GM23248 (cell line): ENCODE data around the gene LIFR. TPM values are rescaled to one million over a fixed set of nuclear protein-coding genes. Genes with fewer than 3 reads are reported as not detected.

ENCODE experiments used
- DNase-seq: peaks from one replicate; pipeline ENCODE4 v3.0.0-alpha.2; 2015
- H2AFZ ChIP-seq: fragments of 200-600 bp; sonication (generic); 2 replicates; pipeline ENCODE4 v1.6.1; 2016; ENCODE audit warnings: antibody characterized with exemption
- H3F3A ChIP-seq: fragments of 200-600 bp; sonication (generic); 2 replicates; pipeline ENCODE4 v1.6.1; 2016; ENCODE audit warnings: mild to moderate bottlenecking, antibody characterized with exemption, mixed run types; ENCODE audit not compliant: insufficient read depth
- H3K27ac ChIP-seq: fragments of 200-600 bp; sonication (generic); 2 replicates; pipeline ENCODE4 v1.5.1; 2016; ENCODE audit warnings: mild to moderate bottlenecking
- H3K27me3 ChIP-seq: fragments of 200-600 bp; sonication (generic); replicated peaks from 2 replicates; pipeline ENCODE4 v1.6.1; 2016; ENCODE audit warnings: mild to moderate bottlenecking; ENCODE audit not compliant: insufficient read depth
- H3K36me3 ChIP-seq: fragments of 200-600 bp; sonication (generic); 2 replicates; pipeline ENCODE4 v1.6.1; 2016; ENCODE audit warnings: low read depth, mild to moderate bottlenecking
- H3K4me1 ChIP-seq: fragments of 200-600 bp; sonication (generic); 2 replicates; pipeline ENCODE4 v1.6.1; 2016; ENCODE audit warnings: mild to moderate bottlenecking; ENCODE audit not compliant: insufficient read depth
- H3K4me2 ChIP-seq: fragments of 200-600 bp; sonication (generic); one replicate; pipeline ENCODE4 v1.6.1; 2016; ENCODE audit warnings: mild to moderate bottlenecking; ENCODE audit not compliant: unreplicated experiment
- H3K4me3 ChIP-seq: fragments of 200-600 bp; sonication (generic); 2 replicates; pipeline ENCODE4 v1.5.1; 2016; ENCODE audit warnings: mild to moderate bottlenecking
- H3K79me2 ChIP-seq: fragments of 200-600 bp; sonication (generic); 2 replicates; pipeline ENCODE4 v1.6.1; 2016; ENCODE audit warnings: mild to moderate bottlenecking; ENCODE audit not compliant: insufficient read depth
- H3K9ac ChIP-seq: fragments of 200-600 bp; sonication (generic); 2 replicates; pipeline ENCODE4 v1.6.1; 2016; ENCODE audit warnings: mild to moderate bottlenecking
- H3K9me2 ChIP-seq: fragments of 200-600 bp; sonication (generic); 2 replicates; pipeline ENCODE4 v1.6.1; 2016; ENCODE audit warnings: mixed run types, mild to moderate bottlenecking, moderate library complexity; ENCODE audit not compliant: insufficient read depth
- H3K9me3 ChIP-seq: fragments of 200-600 bp; sonication (generic); one replicate; pipeline ENCODE4 v1.6.1; 2017; ENCODE audit warnings: low read depth
- H4K20me1 ChIP-seq: fragments of 200-600 bp; sonication (generic); 2 replicates; pipeline ENCODE4 v1.6.0; 2016; ENCODE audit not compliant: insufficient read depth
- EZH2 ChIP-seq: fragments of 200-600 bp; sonication (generic); IDR thresholded peaks from 2 replicates; pipeline ENCODE4 v1.6.1; 2018; ENCODE audit warnings: antibody characterized with exemption, mild to moderate bottlenecking; ENCODE audit not compliant: insufficient read depth, poor library complexity, severe bottlenecking
- EZH2phosphoT487 ChIP-seq: fragments of 200-600 bp; sonication (generic); IDR thresholded peaks from 2 replicates; pipeline ENCODE4 v1.6.1; 2018; ENCODE audit warnings: antibody characterized with exemption, moderate library complexity, mild to moderate bottlenecking, low read depth; ENCODE audit not compliant: insufficient read depth
- WGBS, 2 experiments: methylation state at CpG; one replicate each; pipeline ENCODE4 v1.1.6; 2015 to 2017; ENCODE audit warnings: low lambda C conversion rate in 2 of 2, low coverage in 1 of 2; ENCODE audit errors: missing lambda C conversion rate in 2 of 2; 5-methylcytosine and 5-hydroxymethylcytosine counted together
- in situ Hi-C: fragments of 300-500 bp; cut with MboI; formaldehyde crosslinking; loops from 2 replicates; pipeline ENCODE4 v1.15.0; 2020
- polyA plus RNA-seq: library from polyadenylated mRNA; unstranded; fragments of >200 nt; fragmentation: Nextera tagmentation; extraction: Ambion mirVana; gene quantifications from 2 replicates; pipeline ENCODE4 v1.2.1, GENCODE V29; 2016
- total RNA-seq: library from RNA; depleted of rRNA; stranded (reverse); fragments of >200 nt; shearing (Covaris generic); gene quantifications from 2 replicates; pipeline ENCODE4 v1.2.3, GENCODE V29; 2014

Gene LIFR
- total and polyA plus RNA-seq, 2 experiments from 2014 or later, result 6.9 to 8.1 TPM

DNA sequence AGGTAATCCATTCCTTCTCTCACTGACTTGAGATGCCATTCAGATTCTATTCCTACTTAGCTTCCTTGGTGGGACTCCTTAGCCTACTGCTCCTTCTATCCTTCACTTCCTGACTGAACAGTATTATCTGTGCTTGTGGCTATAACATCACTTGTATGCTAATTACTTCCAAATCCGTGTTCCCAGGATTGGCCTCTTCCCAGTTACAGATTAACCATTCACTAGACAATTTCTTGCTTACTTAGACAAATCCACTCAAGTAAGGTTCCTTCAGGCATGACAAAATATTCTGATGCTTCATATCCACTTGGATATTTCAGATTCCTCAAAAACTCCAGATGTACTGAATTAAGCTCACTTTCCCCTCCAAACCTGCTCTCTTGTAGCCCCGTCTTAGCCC lies 18.3 kb downstream of the LIFR start:
- H3F3A ChIP-seq, result no peaks in the 10 kb centered on the region
- no peaks in the 10 kb centered on the region for H3K36me3 ChIP-seq
- H3K4me2 ChIP-seq, result no peak overlapping the region
- H3K4me1 ChIP-seq, result no peaks in the 10 kb centered on the region
- no peaks in the 10 kb centered on the region for H3K9me3 ChIP-seq
- WGBS, 2 experiments, result 68 to 77% methylated on average over 2 of the region's 2 CpGs
- H3K4me3 ChIP-seq, result no peak overlapping the region
- no peaks in the 10 kb centered on the region for H3K27me3 ChIP-seq
- no peak overlapping the region for H2AFZ ChIP-seq
- peaks cover 14% of the 10 kb centered on the region; the same call in 1 of the 2 replicates for H3K79me2 ChIP-seq
- H3K9me2 ChIP-seq, result no peaks in the 10 kb centered on the region
- H3K9ac ChIP-seq, result no peak overlapping the region
- TF ChIP-seq EZH2, result no peak
- no peak overlapping the region for H3K27ac ChIP-seq
- in situ Hi-C loops, result no loop called here
- no peak for DNase-seq
- no peaks in the 10 kb centered on the region for H4K20me1 ChIP-seq

DNA sequence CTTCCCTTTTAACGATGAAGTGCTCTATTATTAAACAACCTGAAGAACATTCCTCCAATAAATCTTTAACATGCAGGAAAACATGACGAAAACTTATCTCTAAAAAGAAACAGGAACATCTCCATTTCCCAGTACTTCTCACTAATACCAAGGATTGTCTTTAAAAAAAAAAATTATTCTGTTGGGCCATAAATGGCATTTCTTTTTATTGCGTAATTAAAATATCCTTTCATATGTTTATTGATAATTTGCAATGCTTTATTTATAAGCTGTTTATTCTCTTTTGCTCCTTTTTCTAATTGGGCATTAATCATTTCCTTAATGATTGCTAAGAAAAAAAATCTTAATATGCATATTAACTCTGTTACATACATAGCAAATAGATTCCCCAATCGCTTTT lies 18.9 kb downstream of the LIFR start:
- peaks cover 13% of the 10 kb centered on the region; the same call in 1 of the 2 replicates for H3K79me2 ChIP-seq
- 72 to 74% methylated on average over 4 of the region's 4 CpGs for WGBS, 2 experiments

DNA sequence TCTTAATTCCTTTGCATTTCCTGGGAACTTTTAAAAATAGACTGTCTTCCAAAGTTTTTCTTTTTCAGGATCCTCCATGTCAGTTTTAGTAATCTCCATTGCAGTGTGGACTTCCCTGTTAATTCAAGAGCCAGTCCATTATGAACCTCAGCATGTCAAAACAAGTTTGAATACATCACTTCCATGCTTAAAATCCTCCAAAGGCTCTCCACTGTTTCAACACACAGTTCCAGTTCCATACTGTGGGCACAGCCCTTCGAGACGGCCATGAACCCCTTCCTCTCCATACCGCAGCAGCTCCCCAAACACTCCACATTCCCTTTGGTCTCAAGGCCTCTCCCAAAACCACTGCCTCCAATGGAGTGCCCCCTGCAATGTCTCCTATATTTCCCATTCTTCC lies 19.5 kb downstream of the LIFR start:
- no peaks in the 10 kb centered on the region for H4K20me1 ChIP-seq
- H3K79me2 ChIP-seq, result peaks cover 13% of the 10 kb centered on the region; the same call in 1 of the 2 replicates
- TF ChIP-seq EZH2phosphoT487, result no peak
- TF ChIP-seq EZH2, result no peak
- H3K4me2 ChIP-seq, result no peak overlapping the region
- no peak overlapping the region for H3K4me3 ChIP-seq
- H2AFZ ChIP-seq, result no peak overlapping the region
- DNase-seq, result no peak
- H3K27ac ChIP-seq, result no peak overlapping the region
- 97 to 98% methylated on average over 3 of the region's 3 CpGs for WGBS, 2 experiments
- in situ Hi-C loops, result no loop called here
- no peaks in the 10 kb centered on the region for H3K27me3 ChIP-seq
- no peak overlapping the region for H3K9ac ChIP-seq
- no peaks in the 10 kb centered on the region for H3K36me3 ChIP-seq
- no peaks in the 10 kb centered on the region for H3K4me1 ChIP-seq
- H3K9me2 ChIP-seq, result no peaks in the 10 kb centered on the region
- no peaks in the 10 kb centered on the region for H3F3A ChIP-seq
- H3K9me3 ChIP-seq, result no peaks in the 10 kb centered on the region

More for the DNA sequence above, 18.9 kb downstream of the LIFR start:
- no peaks in the 10 kb centered on the region for H3K9me3 ChIP-seq
- H4K20me1 ChIP-seq, result no peaks in the 10 kb centered on the region
- TF ChIP-seq EZH2 (no peak), EZH2phosphoT487 (no peak)
- no peaks in the 10 kb centered on the region for H3K4me1 ChIP-seq
- in situ Hi-C loops, result no loop called here
- H3K4me2 ChIP-seq, result no peak overlapping the region
- H3K9ac ChIP-seq, result no peak overlapping the region
- H3K36me3 ChIP-seq, result no peaks in the 10 kb centered on the region
- no peaks in the 10 kb centered on the region for H3K9me2 ChIP-seq
- H3K27me3 ChIP-seq, result no peaks in the 10 kb centered on the region
- DNase-seq, result no peak
- no peak overlapping the region for H2AFZ ChIP-seq
- no peaks in the 10 kb centered on the region for H3F3A ChIP-seq
- no peak overlapping the region for H3K27ac ChIP-seq
- H3K4me3 ChIP-seq, result no peak overlapping the region

DNA sequence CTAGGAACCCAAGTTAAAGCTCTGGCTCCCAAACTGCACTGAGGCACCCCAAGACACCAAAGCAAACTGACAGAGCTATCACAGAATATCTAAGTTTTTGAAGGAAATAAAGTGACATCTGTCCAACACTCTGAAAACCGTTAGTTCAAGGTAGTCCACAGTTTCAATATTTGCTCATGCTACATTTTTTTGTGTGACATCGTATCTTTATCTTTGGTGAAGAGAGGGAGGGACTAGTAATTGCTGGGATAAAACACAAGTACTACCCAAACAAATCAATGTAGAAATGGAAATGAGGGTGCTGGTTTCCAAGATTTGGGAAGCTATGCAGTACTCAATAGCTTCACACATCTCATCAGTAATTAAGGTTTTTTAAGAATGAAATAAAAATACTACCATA lies 20.6 kb downstream of the LIFR start:
- Histone ChIP-seq H3K9me2 (no peaks in the 10 kb centered on the region), H3F3A (no peaks in the 10 kb centered on the region), H4K20me1 (no peaks in the 10 kb centered on the region), H3K4me2 (no peak overlapping the region), H3K27me3 (no peaks in the 10 kb centered on the region), H3K9me3 (no peaks in the 10 kb centered on the region), H3K9ac (no peak overlapping the region), H3K4me3 (no peak overlapping the region), H3K4me1 (no peaks in the 10 kb centered on the region), H3K27ac (no peak overlapping the region), H3K79me2 (peaks cover 17% of the 10 kb centered on the region; the same call in 1 of the 2 replicates), H2AFZ (no peak overlapping the region), H3K36me3 (no peaks in the 10 kb centered on the region)
- WGBS, 2 experiments, result 93 to 94% methylated on average over 2 of the region's 2 CpGs
- TF ChIP-seq EZH2phosphoT487 (no peak), EZH2 (no peak)
- no peak for DNase-seq
- in situ Hi-C loops, result no loop called here

DNA sequence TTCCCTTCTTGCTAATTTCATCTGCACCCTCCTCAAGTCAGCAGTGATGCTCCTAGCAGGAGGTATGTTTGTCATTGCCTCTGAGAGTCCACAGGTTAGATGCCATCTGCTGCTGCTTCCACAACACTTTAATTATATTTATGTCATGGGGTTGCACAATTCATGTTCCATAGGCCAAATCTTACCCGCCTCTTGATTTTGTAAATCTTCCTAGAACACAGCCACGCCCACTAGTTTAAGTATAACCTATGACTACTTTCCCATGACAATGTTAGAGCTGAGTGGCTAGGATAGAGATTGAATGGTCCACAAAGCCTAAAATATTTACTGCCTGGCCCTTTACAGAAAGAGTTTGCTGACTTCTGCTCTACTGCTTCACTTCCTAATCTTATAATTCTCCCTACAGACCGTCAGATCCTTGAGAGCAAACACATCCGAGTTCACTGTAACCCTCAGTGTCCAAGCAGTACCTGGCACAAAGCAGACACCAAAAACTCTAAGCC lies 21.1 kb downstream of the LIFR start:
- H3K9me3 ChIP-seq, result no peaks in the 10 kb centered on the region
- no peak overlapping the region for H3K9ac ChIP-seq
- no peak overlapping the region for H3K4me2 ChIP-seq
- no peaks in the 10 kb centered on the region for H3F3A ChIP-seq
- no peak overlapping the region for H3K4me3 ChIP-seq
- DNase-seq, result peak; percentile 33
- H4K20me1 ChIP-seq, result no peaks in the 10 kb centered on the region
- WGBS, 2 experiments, result 46 to 56% methylated on average over 4 of the region's 4 CpGs
- H3K27me3 ChIP-seq, result no peaks in the 10 kb centered on the region
- TF ChIP-seq EZH2phosphoT487, result no peak
- no peak for TF ChIP-seq EZH2
- H3K36me3 ChIP-seq, result no peaks in the 10 kb centered on the region
- H3K27ac ChIP-seq, result no peak overlapping the region
- H3K9me2 ChIP-seq, result no peaks in the 10 kb centered on the region
- in situ Hi-C loops, result no loop called here
- H2AFZ ChIP-seq, result no peak overlapping the region
- peaks cover 21% of the 10 kb centered on the region; the same call in 1 of the 2 replicates for H3K79me2 ChIP-seq
- no peaks in the 10 kb centered on the region for H3K4me1 ChIP-seq
